Body of pancreas (tissue), 4 donors: ENCODE data around the gene ESPNL.

ENCODE experiments used
- POLR2A ChIP-seq, 3 donors: fragments of 450-650 bp; IDR thresholded peaks; one replicate each; pipeline ENCODE4 v1.6.1; 2016; ENCODE audit warnings: antibody characterized with exemption in 3 of 3, mild to moderate bottlenecking in 2 of 3
- TF ChIP-seq, protein P1 (sequence below), 7 experiments: fragments of 450-650 bp in 4 of 7; fragments of 200-600 bp in 3 of 7; sonication (generic) in 3 of 7; IDR thresholded peaks; one replicate each; pipeline ENCODE4 v1.5.1; 2016 to 2019; ENCODE audit warnings: antibody characterized with exemption in 7 of 7

DNA sequence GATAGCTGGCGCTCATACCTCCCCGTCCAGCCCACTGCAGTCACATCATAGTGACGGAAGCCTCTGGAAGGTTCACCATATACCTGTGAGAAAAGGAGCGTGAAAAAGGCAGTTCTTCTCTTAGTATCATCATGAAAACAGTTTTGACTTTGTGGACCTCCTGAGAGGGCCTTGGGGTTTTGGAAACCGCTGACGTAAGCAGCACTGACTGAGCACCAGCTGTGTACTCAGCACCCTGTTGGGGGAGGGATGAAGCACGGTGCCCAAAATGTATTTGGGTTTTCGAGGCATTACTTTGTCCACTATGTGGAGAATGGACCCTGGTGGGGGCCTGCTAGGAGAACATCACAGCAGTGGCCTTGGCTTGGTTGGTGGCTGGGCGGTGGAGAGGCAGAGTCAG lies 33.9 kb upstream of the ESPNL start:
- TF ChIP-seq, protein P1, sequence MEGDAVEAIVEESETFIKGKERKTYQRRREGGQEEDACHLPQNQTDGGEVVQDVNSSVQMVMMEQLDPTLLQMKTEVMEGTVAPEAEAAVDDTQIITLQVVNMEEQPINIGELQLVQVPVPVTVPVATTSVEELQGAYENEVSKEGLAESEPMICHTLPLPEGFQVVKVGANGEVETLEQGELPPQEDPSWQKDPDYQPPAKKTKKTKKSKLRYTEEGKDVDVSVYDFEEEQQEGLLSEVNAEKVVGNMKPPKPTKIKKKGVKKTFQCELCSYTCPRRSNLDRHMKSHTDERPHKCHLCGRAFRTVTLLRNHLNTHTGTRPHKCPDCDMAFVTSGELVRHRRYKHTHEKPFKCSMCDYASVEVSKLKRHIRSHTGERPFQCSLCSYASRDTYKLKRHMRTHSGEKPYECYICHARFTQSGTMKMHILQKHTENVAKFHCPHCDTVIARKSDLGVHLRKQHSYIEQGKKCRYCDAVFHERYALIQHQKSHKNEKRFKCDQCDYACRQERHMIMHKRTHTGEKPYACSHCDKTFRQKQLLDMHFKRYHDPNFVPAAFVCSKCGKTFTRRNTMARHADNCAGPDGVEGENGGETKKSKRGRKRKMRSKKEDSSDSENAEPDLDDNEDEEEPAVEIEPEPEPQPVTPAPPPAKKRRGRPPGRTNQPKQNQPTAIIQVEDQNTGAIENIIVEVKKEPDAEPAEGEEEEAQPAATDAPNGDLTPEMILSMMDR (IDR thresholded peaks at IDR 0.05), result no peak
- TF ChIP-seq POLR2A (IDR thresholded peaks at IDR 0.05), result no peak
